Measurements from ENCODE around the gene OR5AC2.

The OR5AC2 gene

GRCh38 chr3:98057631-98058030 lies 29.3 kb upstream of the OR5AC2 start:
- Histone ChIP-seq H3K9ac (ENCODE audit: low read length) (no peak overlapping the region), H3K18ac (ENCODE audit: low read depth in 1 of 2, low read length in 2 of 2) (no peak overlapping the region), H3K36me3 (ENCODE audit: control insufficient read depth in 1 of 2, insufficient read depth in 2 of 2, low read depth in 1 of 2, low read length in 2 of 2) (no peaks in the 10 kb centered on the region), H3K4ac (ENCODE audit: low read depth in 1 of 2, low read length in 2 of 2) (no peak overlapping the region), H3K27me3 (ENCODE audit: control insufficient read depth in 1 of 2, insufficient read depth in 1 of 2, low read length in 2 of 2) (peaks cover 0 to 5% of the 10 kb centered on the region in 2 experiments), H3K27ac (ENCODE audit: low read length, poor library complexity, severe bottlenecking) (no peak overlapping the region), H4K91ac (ENCODE audit: low read length) (no peak overlapping the region), H3K14ac (ENCODE audit: low read length in 2 of 2) (no peak overlapping the region), H2AFZ (ENCODE audit: low read depth, low read length) (no peak overlapping the region), H2BK120ac (ENCODE audit: low read depth, low read length) (no peak overlapping the region), H2BK12ac (ENCODE audit: low read length in 2 of 2) (no peak overlapping the region), H2BK5ac (ENCODE audit: low read depth, low read length, poor library complexity, severe bottlenecking) (no peak overlapping the region), H4K8ac (ENCODE audit: low read length) (no peak overlapping the region), H3K4me2 (ENCODE audit: low read length, poor library complexity, severe bottlenecking) (no peak overlapping the region), H3K79me1 (replicated peaks; ENCODE audit: low read length, poor library complexity, severe bottlenecking) (no peaks in the 10 kb centered on the region), H3K4me1 (ENCODE audit: control insufficient read depth, insufficient read depth, low read depth, low read length) (no peaks in the 10 kb centered on the region), H3K23ac (ENCODE audit: low read length in 2 of 2) (no peak overlapping the region), H2BK15ac (ENCODE audit: low read depth, poor library complexity, severe bottlenecking) (no peak overlapping the region), H3K9me3 (ENCODE audit: control insufficient read depth, low read length) (no peaks in the 10 kb centered on the region), H3K4me3 (ENCODE audit: insufficient read depth in 1 of 2, low read depth in 1 of 2, low read length in 2 of 2) (no peak overlapping the region), H2AK5ac (ENCODE audit: low read length, severe bottlenecking) (no peak overlapping the region)
- no CpG with 5 or more reads among the region's 1 CpG for WGBS
- DNase-seq, result no peak

- H3K14ac ChIP-seq (ENCODE audit: low read length in 2 of 2), result no peak overlapping the region
- peaks cover 0 to 5% of the 10 kb centered on the region in 2 experiments for H3K27me3 ChIP-seq (ENCODE audit: control insufficient read depth in 1 of 2, insufficient read depth in 1 of 2, low read length in 2 of 2)
- no peaks in the 10 kb centered on the region for H3K9me3 ChIP-seq (ENCODE audit: control insufficient read depth, low read length)
- H3K18ac ChIP-seq (ENCODE audit: low read depth in 1 of 2, low read length in 2 of 2), result no peak overlapping the region
- H3K9ac ChIP-seq (ENCODE audit: low read length), result no peak overlapping the region
- H3K4me1 ChIP-seq (ENCODE audit: control insufficient read depth, insufficient read depth, low read depth, low read length), result no peaks in the 10 kb centered on the region
- DNase-seq, result no peak
- H3K79me1 ChIP-seq (replicated peaks; ENCODE audit: low read length, poor library complexity, severe bottlenecking), result no peaks in the 10 kb centered on the region
- no peak overlapping the region for H3K4me2 ChIP-seq (ENCODE audit: low read length, poor library complexity, severe bottlenecking)
- H2BK5ac ChIP-seq (ENCODE audit: low read depth, low read length, poor library complexity, severe bottlenecking), result no peak overlapping the region
- no peak overlapping the region for H2BK120ac ChIP-seq (ENCODE audit: low read depth, low read length)
- 56% methylated on average over 4 of the region's 7 CpGs for WGBS
- H3K36me3 ChIP-seq (ENCODE audit: control insufficient read depth in 1 of 2, insufficient read depth in 2 of 2, low read depth in 1 of 2, low read length in 2 of 2), result no peaks in the 10 kb centered on the region
- no peak overlapping the region for H3K23ac ChIP-seq (ENCODE audit: low read length in 2 of 2)
- no peak overlapping the region for H3K4me3 ChIP-seq (ENCODE audit: insufficient read depth in 1 of 2, low read depth in 1 of 2, low read length in 2 of 2)
- H2AFZ ChIP-seq (ENCODE audit: low read depth, low read length), result no peak overlapping the region
- no peak overlapping the region for H4K8ac ChIP-seq (ENCODE audit: low read length)
- no peak overlapping the region for H3K4ac ChIP-seq (ENCODE audit: low read depth in 1 of 2, low read length in 2 of 2)
- no peak overlapping the region for H3K27ac ChIP-seq (ENCODE audit: low read length, poor library complexity, severe bottlenecking)
- H2BK15ac ChIP-seq (ENCODE audit: low read depth, poor library complexity, severe bottlenecking), result no peak overlapping the region
- H4K91ac ChIP-seq (ENCODE audit: low read length), result no peak overlapping the region
- H2AK5ac ChIP-seq (ENCODE audit: low read length, severe bottlenecking), result no peak overlapping the region
- H2BK12ac ChIP-seq (ENCODE audit: low read length in 2 of 2), result no peak overlapping the region
Measured at GRCh38 chr3:98058244-98058960, 28.6 kb upstream of the OR5AC2 start.

- WGBS, result 100% methylated on average over 1 of the region's 2 CpGs
- no peak for DNase-seq
- no peaks in the 10 kb centered on the region for H3K79me1 ChIP-seq (replicated peaks; ENCODE audit: low read length, poor library complexity, severe bottlenecking)
- no peak overlapping the region for H2BK15ac ChIP-seq (ENCODE audit: low read depth, poor library complexity, severe bottlenecking)
- no peak overlapping the region for H2BK5ac ChIP-seq (ENCODE audit: low read depth, low read length, poor library complexity, severe bottlenecking)
- no peak overlapping the region for H3K18ac ChIP-seq (ENCODE audit: low read depth in 1 of 2, low read length in 2 of 2)
- H3K14ac ChIP-seq (ENCODE audit: low read length in 2 of 2), result no peak overlapping the region
- H3K27me3 ChIP-seq (ENCODE audit: control insufficient read depth in 1 of 2, insufficient read depth in 1 of 2, low read length in 2 of 2), result no peaks in the 10 kb centered on the region
- H3K9me3 ChIP-seq (ENCODE audit: control insufficient read depth, low read length), result no peaks in the 10 kb centered on the region
- no peak overlapping the region for H3K23ac ChIP-seq (ENCODE audit: low read length in 2 of 2)
- no peak overlapping the region for H3K9ac ChIP-seq (ENCODE audit: low read length)
- H4K91ac ChIP-seq (ENCODE audit: low read length), result no peak overlapping the region
- no peak overlapping the region for H3K4me3 ChIP-seq (ENCODE audit: insufficient read depth in 1 of 2, low read depth in 1 of 2, low read length in 2 of 2)
- no peak overlapping the region for H2BK120ac ChIP-seq (ENCODE audit: low read depth, low read length)
- H2BK12ac ChIP-seq (ENCODE audit: low read length in 2 of 2), result no peak overlapping the region
- no peak overlapping the region for H2AK5ac ChIP-seq (ENCODE audit: low read length, severe bottlenecking)
- H3K36me3 ChIP-seq (ENCODE audit: control insufficient read depth in 1 of 2, insufficient read depth in 2 of 2, low read depth in 1 of 2, low read length in 2 of 2), result no peaks in the 10 kb centered on the region
- no peak overlapping the region for H3K27ac ChIP-seq (ENCODE audit: low read length, poor library complexity, severe bottlenecking)
- H3K4me2 ChIP-seq (ENCODE audit: low read length, poor library complexity, severe bottlenecking), result no peak overlapping the region
- no peak overlapping the region for H4K8ac ChIP-seq (ENCODE audit: low read length)
- H2AFZ ChIP-seq (ENCODE audit: low read depth, low read length), result no peak overlapping the region
- H3K4me1 ChIP-seq (ENCODE audit: control insufficient read depth, insufficient read depth, low read depth, low read length), result no peaks in the 10 kb centered on the region
- H3K4ac ChIP-seq (ENCODE audit: low read depth in 1 of 2, low read length in 2 of 2), result no peak overlapping the region
Measured at GRCh38 chr3:98068824-98069223, 18.1 kb upstream of the OR5AC2 start.

- Histone ChIP-seq H2BK12ac (ENCODE audit: low read length in 2 of 2) (no peak overlapping the region), H3K4me1 (ENCODE audit: control insufficient read depth, insufficient read depth, low read depth, low read length) (no peaks in the 10 kb centered on the region), H4K91ac (ENCODE audit: low read length) (no peak overlapping the region), H4K8ac (ENCODE audit: low read length) (no peak overlapping the region), H3K27ac (ENCODE audit: low read length, poor library complexity, severe bottlenecking) (no peak overlapping the region), H3K14ac (ENCODE audit: low read length in 2 of 2) (no peak overlapping the region), H3K18ac (ENCODE audit: low read depth in 1 of 2, low read length in 2 of 2) (no peak overlapping the region), H2BK5ac (ENCODE audit: low read depth, low read length, poor library complexity, severe bottlenecking) (no peak overlapping the region), H2BK15ac (ENCODE audit: low read depth, poor library complexity, severe bottlenecking) (no peak overlapping the region), H2AFZ (ENCODE audit: low read depth, low read length) (no peak overlapping the region), H3K4ac (ENCODE audit: low read depth in 1 of 2, low read length in 2 of 2) (no peak overlapping the region), H3K4me3 (ENCODE audit: insufficient read depth in 1 of 2, low read depth in 1 of 2, low read length in 2 of 2) (no peak overlapping the region), H3K23ac (ENCODE audit: low read length in 2 of 2) (no peak overlapping the region), H3K9me3 (ENCODE audit: control insufficient read depth, low read length) (no peaks in the 10 kb centered on the region), H3K4me2 (ENCODE audit: low read length, poor library complexity, severe bottlenecking) (no peak overlapping the region), H3K79me1 (replicated peaks; ENCODE audit: low read length, poor library complexity, severe bottlenecking) (no peaks in the 10 kb centered on the region), H2AK5ac (ENCODE audit: low read length, severe bottlenecking) (no peak overlapping the region), H3K27me3 (ENCODE audit: control insufficient read depth in 1 of 2, insufficient read depth in 1 of 2, low read length in 2 of 2) (no peaks in the 10 kb centered on the region), H3K9ac (ENCODE audit: low read length) (no peak overlapping the region), H2BK120ac (ENCODE audit: low read depth, low read length) (no peak overlapping the region), H3K36me3 (ENCODE audit: control insufficient read depth in 1 of 2, insufficient read depth in 2 of 2, low read depth in 1 of 2, low read length in 2 of 2) (no peaks in the 10 kb centered on the region)
- no peak for DNase-seq
- no CpG with 5 or more reads among the region's 2 CpGs for WGBS
Measured at GRCh38 chr3:98070840-98071239, 16.1 kb upstream of the OR5AC2 start.
